ENCODE measurements around the gene CD59.

DNA sequence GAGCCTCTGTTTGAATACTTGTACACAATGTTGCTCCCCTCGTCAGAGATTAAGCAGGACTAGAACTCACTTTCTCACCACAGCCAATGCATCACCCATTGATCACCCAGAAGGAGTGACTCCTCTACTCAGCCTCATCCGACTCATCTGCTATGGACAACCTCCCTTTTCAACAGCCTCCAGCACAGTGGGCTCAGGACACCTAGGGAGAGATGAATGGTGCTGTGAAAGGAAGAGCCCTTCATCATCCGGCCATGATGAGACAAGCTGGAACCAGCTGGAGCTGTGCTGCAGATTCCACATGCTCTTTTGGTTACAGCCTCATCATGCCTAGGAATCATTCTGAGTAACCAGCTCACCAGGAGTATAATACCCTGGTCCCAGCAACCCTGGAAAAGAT, 51.1 kb downstream of the CD59 start:
- TF ChIP-seq, protein P1, sequence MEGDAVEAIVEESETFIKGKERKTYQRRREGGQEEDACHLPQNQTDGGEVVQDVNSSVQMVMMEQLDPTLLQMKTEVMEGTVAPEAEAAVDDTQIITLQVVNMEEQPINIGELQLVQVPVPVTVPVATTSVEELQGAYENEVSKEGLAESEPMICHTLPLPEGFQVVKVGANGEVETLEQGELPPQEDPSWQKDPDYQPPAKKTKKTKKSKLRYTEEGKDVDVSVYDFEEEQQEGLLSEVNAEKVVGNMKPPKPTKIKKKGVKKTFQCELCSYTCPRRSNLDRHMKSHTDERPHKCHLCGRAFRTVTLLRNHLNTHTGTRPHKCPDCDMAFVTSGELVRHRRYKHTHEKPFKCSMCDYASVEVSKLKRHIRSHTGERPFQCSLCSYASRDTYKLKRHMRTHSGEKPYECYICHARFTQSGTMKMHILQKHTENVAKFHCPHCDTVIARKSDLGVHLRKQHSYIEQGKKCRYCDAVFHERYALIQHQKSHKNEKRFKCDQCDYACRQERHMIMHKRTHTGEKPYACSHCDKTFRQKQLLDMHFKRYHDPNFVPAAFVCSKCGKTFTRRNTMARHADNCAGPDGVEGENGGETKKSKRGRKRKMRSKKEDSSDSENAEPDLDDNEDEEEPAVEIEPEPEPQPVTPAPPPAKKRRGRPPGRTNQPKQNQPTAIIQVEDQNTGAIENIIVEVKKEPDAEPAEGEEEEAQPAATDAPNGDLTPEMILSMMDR (conservative IDR thresholded peaks at IDR 0.05): no peak
- TF ChIP-seq ZFX (IDR thresholded peaks at IDR 0.05): no peak
